Endothelial cell of umbilical vein (primary cell): ENCODE data around the gene KCNN3.

Source experiments
- EZH2 ChIP-seq: IDR thresholded peaks from 2 replicates; pipeline ENCODE4 v1.6.1; 2012; ENCODE audit warnings: borderline replicate concordance, low read depth, mild to moderate bottlenecking, moderate library complexity, low read length, inconsistent platforms; ENCODE audit not compliant: severe bottlenecking
- POLR2A ChIP-seq: IDR thresholded peaks from 2 replicates; pipeline ENCODE4 v1.6.1; 2012; ENCODE audit warnings: low read depth, mild to moderate bottlenecking, control low read depth, low read length
- POLR2AphosphoS5 ChIP-seq: IDR thresholded peaks from 2 replicates; pipeline ENCODE4 v1.6.1; 2012; ENCODE audit warnings: low read depth, mild to moderate bottlenecking, control low read depth, low read length, moderate library complexity; ENCODE audit not compliant: insufficient read depth
- TF ChIP-seq, protein P1 (sequence below), 2 donors: IDR thresholded peaks; 1 replicate in 1 of 2; 2 replicates in 1 of 2; pipeline ENCODE4 v1.5.1; 2011; ENCODE audit warnings: low read length in 2 of 2, mild to moderate bottlenecking in 2 of 2, moderate library complexity in 2 of 2, control low read depth in 1 of 2, inconsistent platforms in 1 of 2, low read depth in 1 of 2; ENCODE audit not compliant: insufficient read depth in 1 of 2; ENCODE audit errors: extremely low read depth in 1 of 2

DNA sequence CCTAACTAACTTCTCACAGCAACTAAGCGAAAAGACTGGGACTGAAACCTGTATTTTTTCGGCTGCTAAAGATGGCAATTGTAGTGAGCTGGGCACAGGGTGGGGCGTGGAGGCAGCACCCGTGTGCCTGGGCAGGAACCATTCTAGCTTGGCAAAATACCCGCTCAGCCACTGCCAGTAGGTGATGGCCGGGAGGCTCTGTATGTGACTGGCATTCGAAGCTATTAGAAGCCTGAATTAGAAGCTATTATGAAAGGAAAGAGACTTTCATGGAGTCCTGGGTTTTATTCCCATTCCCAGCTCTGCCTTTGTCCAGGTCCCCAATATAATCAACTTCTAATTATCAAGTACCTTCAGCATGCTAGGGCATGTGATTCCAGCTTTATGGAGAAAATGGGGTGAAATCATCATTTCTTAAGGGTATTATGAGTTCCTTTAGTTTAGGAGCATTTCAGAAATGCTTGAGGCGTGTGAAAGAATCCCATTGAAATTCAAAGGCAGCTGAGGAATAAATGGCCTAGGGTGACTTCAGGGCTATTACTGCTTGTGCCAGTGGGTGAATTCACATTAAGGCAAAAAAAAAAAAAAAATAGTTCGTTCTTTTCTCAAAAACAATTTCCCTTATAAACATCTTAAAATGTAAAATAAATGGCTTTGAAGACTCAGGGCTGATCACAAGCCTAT lies 125.6 kb downstream of the KCNN3 start:
- TF ChIP-seq POLR2A (no peak), EZH2 (no peak), POLR2AphosphoS5 (no peak)
- TF ChIP-seq, protein P1, sequence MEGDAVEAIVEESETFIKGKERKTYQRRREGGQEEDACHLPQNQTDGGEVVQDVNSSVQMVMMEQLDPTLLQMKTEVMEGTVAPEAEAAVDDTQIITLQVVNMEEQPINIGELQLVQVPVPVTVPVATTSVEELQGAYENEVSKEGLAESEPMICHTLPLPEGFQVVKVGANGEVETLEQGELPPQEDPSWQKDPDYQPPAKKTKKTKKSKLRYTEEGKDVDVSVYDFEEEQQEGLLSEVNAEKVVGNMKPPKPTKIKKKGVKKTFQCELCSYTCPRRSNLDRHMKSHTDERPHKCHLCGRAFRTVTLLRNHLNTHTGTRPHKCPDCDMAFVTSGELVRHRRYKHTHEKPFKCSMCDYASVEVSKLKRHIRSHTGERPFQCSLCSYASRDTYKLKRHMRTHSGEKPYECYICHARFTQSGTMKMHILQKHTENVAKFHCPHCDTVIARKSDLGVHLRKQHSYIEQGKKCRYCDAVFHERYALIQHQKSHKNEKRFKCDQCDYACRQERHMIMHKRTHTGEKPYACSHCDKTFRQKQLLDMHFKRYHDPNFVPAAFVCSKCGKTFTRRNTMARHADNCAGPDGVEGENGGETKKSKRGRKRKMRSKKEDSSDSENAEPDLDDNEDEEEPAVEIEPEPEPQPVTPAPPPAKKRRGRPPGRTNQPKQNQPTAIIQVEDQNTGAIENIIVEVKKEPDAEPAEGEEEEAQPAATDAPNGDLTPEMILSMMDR (IDR thresholded peaks at IDR 0.05; ENCODE audit: extremely low read depth in 1 of 2, insufficient read depth in 1 of 2, low read depth in 1 of 2, low read length in 2 of 2) = no peak
